ENCODE results near the gene IDH3B.
"Not testable (repeated sequence)": the region's sequence is repeated elsewhere in the genome, so short reads cannot be mapped to it uniquely, and the experiment has no call there.

Gene IDH3B

DNA sequence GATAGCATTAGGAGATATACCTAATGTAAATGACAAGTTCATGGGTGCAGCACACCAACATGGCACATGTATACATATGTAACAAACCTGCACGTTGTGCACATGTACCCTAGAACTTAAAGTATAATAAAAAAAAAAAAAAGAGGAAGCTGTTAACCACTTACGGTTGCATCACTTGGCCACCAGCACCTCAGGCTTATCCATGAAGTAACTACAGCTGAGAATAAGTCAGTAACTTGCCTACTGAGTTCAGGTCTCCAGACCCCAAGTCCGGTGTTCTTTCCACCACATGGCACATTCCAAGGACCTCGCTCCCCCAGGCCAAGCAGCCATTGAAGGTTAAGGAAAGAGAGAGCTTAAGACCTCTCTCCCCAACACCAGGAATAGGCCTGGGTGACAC is 20.8 kb upstream of the IDH3B start:
- H3K27ac ChIP-seq (ENCODE audit: low read length); H3K4me1 ChIP-seq (ENCODE audit: control insufficient read depth, insufficient read depth, low read length); H3K4me3 ChIP-seq (ENCODE audit: low read length); DNase-seq (ENCODE audit: low read depth, low spot score); H3K27me3 ChIP-seq (ENCODE audit: control insufficient read depth, insufficient read depth, low read length); H3K9me3 ChIP-seq (ENCODE audit: control insufficient read depth, insufficient read depth, low read length); H3K36me3 ChIP-seq (ENCODE audit: control insufficient read depth, insufficient read depth, low read length): not testable (repeated sequence)
- WGBS (ENCODE audit: insufficient coverage, insufficient read length), result no CpG with 5 or more reads among the region's 4 CpGs

DNA sequence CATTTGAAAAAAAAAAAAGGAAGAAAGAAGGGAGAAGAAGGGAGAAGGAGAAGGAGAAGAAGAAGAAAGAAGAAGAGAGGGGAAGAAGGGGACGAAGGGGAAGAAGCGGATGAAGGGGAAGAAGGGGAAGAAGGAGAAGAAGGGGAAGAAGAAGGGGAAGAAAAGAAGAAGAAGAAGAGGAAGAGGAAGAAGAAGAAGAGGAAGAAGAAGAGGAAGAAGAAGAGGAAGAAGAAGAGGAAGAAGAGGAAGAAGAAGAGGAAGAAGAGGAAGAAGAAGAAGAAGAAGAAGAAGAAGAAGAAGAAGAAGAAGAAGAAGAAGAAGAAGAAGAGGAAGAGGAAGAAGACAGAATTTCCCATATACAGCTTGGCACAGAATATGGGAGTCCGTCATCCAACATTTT is 18.0 kb upstream of the IDH3B start:
- not testable (repeated sequence) for DNase-seq (ENCODE audit: low read depth, low spot score); H3K4me1 ChIP-seq (ENCODE audit: control insufficient read depth, insufficient read depth, low read length); H3K4me3 ChIP-seq (ENCODE audit: low read length); H3K9me3 ChIP-seq (ENCODE audit: control insufficient read depth, insufficient read depth, low read length); H3K36me3 ChIP-seq (ENCODE audit: control insufficient read depth, insufficient read depth, low read length); H3K27me3 ChIP-seq (ENCODE audit: control insufficient read depth, insufficient read depth, low read length); H3K27ac ChIP-seq (ENCODE audit: low read length)
- WGBS (ENCODE audit: insufficient coverage, insufficient read length), result 100% methylated on average over 2 of the region's 3 CpGs

DNA sequence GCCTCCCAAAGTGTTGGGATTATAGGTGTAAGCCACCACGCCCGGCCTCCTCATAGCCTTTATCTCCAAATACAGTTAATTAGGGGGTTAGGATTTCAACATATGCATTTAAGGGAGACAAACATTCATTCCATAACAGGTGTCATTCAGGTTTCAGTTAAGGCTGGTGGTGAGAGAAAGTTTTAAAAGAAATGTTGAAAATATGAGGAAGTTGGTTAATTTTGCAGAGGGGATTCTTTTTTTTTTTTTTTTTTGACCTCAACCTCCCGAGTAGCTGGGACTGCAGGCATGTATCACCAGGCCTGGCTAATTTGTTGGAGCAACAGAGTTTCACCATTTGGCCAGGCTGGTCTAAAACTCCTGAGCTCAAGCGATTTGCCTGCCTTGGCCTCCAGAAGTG is 16.0 kb upstream of the IDH3B start:
- no peak for DNase-seq (ENCODE audit: low read depth, low spot score)

DNA sequence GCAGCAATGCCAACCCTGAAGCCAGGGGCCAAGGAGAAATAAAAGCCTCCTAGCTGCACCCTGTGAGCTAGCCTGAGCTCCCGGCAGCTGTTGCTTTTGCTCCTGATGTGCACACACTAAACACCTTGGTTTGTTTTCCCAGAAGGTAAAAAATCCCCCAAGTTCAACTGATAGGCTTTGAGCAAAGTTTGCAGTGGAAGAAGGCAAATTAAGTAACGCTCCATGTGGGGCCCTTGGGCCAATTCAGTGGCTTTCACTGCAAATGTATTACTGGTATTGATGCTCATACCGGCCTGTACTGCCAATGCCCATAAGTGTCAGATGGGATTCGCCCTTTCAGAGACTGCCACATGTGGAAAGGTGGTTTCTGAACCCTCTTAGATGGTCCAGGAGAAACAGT is 9.4 kb upstream of the IDH3B start:
- no peak for DNase-seq (ENCODE audit: low read depth, low spot score)
- WGBS (ENCODE audit: insufficient coverage, insufficient read length), result no CpG with 5 or more reads among the region's 4 CpGs

More for the DNA sequence above, 16.0 kb upstream of the IDH3B start:
- H3K4me3 ChIP-seq (ENCODE audit: low read length), result no peak overlapping the region
- no CpG with 5 or more reads among the region's 4 CpGs for WGBS (ENCODE audit: insufficient coverage, insufficient read length)
- no peak overlapping the region for H3K27ac ChIP-seq (ENCODE audit: low read length)
- no peaks in the 10 kb centered on the region for H3K27me3 ChIP-seq (ENCODE audit: control insufficient read depth, insufficient read depth, low read length)
- no peaks in the 10 kb centered on the region for H3K4me1 ChIP-seq (ENCODE audit: control insufficient read depth, insufficient read depth, low read length)
- no peaks in the 10 kb centered on the region for H3K36me3 ChIP-seq (ENCODE audit: control insufficient read depth, insufficient read depth, low read length)
- no peaks in the 10 kb centered on the region for H3K9me3 ChIP-seq (ENCODE audit: control insufficient read depth, insufficient read depth, low read length)

DNA sequence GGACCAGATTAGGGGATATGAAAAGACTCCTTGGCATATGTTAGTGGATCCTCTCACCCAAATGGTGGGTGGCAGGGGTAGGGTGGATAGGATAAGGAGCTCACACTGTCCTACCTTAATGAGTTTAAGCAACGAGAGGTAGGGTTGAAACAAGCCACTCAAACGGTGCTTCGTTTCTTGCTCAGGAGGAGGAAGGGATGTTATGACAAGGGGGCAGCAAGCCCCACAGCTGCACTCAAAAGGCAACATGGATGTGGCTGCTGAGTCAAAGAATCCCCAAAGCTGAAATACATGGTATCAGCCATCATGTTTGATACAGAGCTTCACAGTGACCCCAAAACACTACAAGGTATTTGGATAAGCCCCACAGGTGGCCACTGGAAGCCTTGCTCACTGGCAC is 8.4 kb upstream of the IDH3B start:
- H3K27ac ChIP-seq (ENCODE audit: low read length), result no peak overlapping the region
- peaks cover 2% of the 10 kb centered on the region; the same call in 1 of the 2 replicates for H3K27me3 ChIP-seq (ENCODE audit: control insufficient read depth, insufficient read depth, low read length)
- no peaks in the 10 kb centered on the region for H3K9me3 ChIP-seq (ENCODE audit: control insufficient read depth, insufficient read depth, low read length)
- no peak for DNase-seq (ENCODE audit: low read depth, low spot score)
- H3K4me1 ChIP-seq (ENCODE audit: control insufficient read depth, insufficient read depth, low read length), result no peaks in the 10 kb centered on the region
- H3K36me3 ChIP-seq (ENCODE audit: control insufficient read depth, insufficient read depth, low read length), result no peaks in the 10 kb centered on the region
- H3K4me3 ChIP-seq (ENCODE audit: low read length), result no peak overlapping the region
- WGBS (ENCODE audit: insufficient coverage, insufficient read length), result no CpG with 5 or more reads among the region's 3 CpGs

More for the DNA sequence above, 9.4 kb upstream of the IDH3B start:
- Histone ChIP-seq H3K4me3 (ENCODE audit: low read length) (no peak overlapping the region), H3K4me1 (ENCODE audit: control insufficient read depth, insufficient read depth, low read length) (no peaks in the 10 kb centered on the region), H3K36me3 (ENCODE audit: control insufficient read depth, insufficient read depth, low read length) (no peaks in the 10 kb centered on the region), H3K27me3 (ENCODE audit: control insufficient read depth, insufficient read depth, low read length) (peaks cover 2% of the 10 kb centered on the region; the same call in 1 of the 2 replicates), H3K9me3 (ENCODE audit: control insufficient read depth, insufficient read depth, low read length) (no peaks in the 10 kb centered on the region), H3K27ac (ENCODE audit: low read length) (no peak overlapping the region)

DNA sequence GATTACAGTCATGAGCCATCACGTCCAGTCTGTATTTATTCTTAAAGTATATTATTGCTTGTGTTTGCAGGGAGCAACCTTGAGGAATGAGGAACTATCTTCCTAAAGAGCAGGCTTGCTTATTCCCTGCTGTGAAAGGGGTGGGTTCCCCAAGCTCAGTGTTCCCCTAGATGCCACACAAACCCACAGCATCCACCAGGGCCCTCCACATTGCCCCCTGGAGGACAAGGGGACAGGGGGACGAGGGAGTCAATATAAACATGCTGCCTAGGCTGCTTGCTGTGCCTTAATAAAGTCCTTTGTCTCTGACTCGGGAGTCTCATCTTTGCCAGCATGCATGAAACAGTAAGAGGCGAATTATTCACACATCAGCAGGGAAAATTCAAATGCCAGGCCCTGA is 8.0 kb upstream of the IDH3B start:
- H3K27me3 ChIP-seq (ENCODE audit: control insufficient read depth, insufficient read depth, low read length), result peaks cover 2% of the 10 kb centered on the region; the same call in 1 of the 2 replicates
- no peak for DNase-seq (ENCODE audit: low read depth, low spot score)
- H3K27ac ChIP-seq (ENCODE audit: low read length), result no peak overlapping the region
- H3K4me3 ChIP-seq (ENCODE audit: low read length), result no peak overlapping the region
- H3K9me3 ChIP-seq (ENCODE audit: control insufficient read depth, insufficient read depth, low read length), result no peaks in the 10 kb centered on the region
- no peaks in the 10 kb centered on the region for H3K36me3 ChIP-seq (ENCODE audit: control insufficient read depth, insufficient read depth, low read length)
- no CpG with 5 or more reads among the region's 4 CpGs for WGBS (ENCODE audit: insufficient coverage, insufficient read length)
- no peaks in the 10 kb centered on the region for H3K4me1 ChIP-seq (ENCODE audit: control insufficient read depth, insufficient read depth, low read length)

DNA sequence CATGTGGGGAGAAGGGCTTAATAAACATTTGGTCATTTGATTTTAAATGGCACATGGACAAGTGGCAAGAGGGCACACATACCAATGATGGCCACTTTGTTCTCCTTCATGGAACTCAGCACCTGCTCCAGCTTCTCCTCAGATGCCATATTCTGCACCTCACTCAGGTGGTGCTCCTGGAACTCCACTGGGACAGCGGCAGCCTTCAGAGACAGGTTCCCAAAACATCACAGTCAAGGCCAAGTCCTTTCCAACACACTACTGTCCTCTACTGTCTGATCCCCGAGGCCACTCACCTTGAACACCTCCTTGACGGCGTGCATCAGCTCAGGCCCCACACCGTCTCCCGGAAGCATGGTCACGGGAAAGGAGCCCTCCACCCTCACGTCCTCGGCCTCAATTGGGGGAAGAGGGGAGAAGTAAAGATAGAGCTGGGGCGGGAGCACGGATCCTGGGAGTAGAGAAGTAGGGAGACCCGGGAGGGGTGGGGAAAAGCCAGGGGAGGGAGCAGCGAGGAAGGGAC is 591 bp downstream of the IDH3B start:
- Histone ChIP-seq H3K4me3 (ENCODE audit: low read length) (peak overlapping the region; percentile 80), H3K27me3 (ENCODE audit: control insufficient read depth, insufficient read depth, low read length) (no peaks in the 10 kb centered on the region), H3K9me3 (ENCODE audit: control insufficient read depth, insufficient read depth, low read length) (no peaks in the 10 kb centered on the region), H3K36me3 (ENCODE audit: control insufficient read depth, insufficient read depth, low read length) (peaks cover 24% of the 10 kb centered on the region), H3K27ac (ENCODE audit: low read length) (no peak overlapping the region), H3K4me1 (ENCODE audit: control insufficient read depth, insufficient read depth, low read length) (no peaks in the 10 kb centered on the region; the same call in 1 of the 2 replicates)
- no CpG with 5 or more reads among the region's 13 CpGs for WGBS (ENCODE audit: insufficient coverage, insufficient read length)
- DNase-seq (ENCODE audit: low read depth, low spot score), result no peak

DNA sequence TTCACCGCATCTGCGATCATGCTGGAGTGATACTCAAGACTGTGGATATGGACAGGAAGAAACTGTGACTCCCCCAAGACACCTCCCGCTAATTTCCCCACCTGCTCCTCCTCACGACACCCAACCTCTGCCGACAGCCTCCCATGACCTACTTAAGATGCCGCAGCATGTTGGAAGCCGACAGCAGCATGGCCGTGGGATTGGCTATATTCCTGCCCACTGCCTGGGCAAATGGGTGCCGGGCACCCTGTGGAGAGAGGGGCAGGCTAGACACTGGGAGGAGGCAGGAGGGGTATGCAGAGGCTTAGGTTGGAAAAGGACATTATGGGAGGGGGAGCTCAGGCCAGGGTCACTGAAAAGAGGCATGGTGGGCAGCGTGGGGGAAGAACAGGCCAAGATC is 4.5 kb downstream of the IDH3B start:
- DNase-seq (ENCODE audit: low read depth, low spot score), result no peak
- Histone ChIP-seq H3K36me3 (ENCODE audit: control insufficient read depth, insufficient read depth, low read length) (peaks cover 54% of the 10 kb centered on the region), H3K4me3 (ENCODE audit: low read length) (no peak overlapping the region), H3K27ac (ENCODE audit: low read length) (no peak overlapping the region), H3K27me3 (ENCODE audit: control insufficient read depth, insufficient read depth, low read length) (no peaks in the 10 kb centered on the region), H3K9me3 (ENCODE audit: control insufficient read depth, insufficient read depth, low read length) (no peaks in the 10 kb centered on the region), H3K4me1 (ENCODE audit: control insufficient read depth, insufficient read depth, low read length) (no peaks in the 10 kb centered on the region; the same call in 1 of the 2 replicates)
- WGBS (ENCODE audit: insufficient coverage, insufficient read length), result no CpG with 5 or more reads among the region's 10 CpGs

DNA sequence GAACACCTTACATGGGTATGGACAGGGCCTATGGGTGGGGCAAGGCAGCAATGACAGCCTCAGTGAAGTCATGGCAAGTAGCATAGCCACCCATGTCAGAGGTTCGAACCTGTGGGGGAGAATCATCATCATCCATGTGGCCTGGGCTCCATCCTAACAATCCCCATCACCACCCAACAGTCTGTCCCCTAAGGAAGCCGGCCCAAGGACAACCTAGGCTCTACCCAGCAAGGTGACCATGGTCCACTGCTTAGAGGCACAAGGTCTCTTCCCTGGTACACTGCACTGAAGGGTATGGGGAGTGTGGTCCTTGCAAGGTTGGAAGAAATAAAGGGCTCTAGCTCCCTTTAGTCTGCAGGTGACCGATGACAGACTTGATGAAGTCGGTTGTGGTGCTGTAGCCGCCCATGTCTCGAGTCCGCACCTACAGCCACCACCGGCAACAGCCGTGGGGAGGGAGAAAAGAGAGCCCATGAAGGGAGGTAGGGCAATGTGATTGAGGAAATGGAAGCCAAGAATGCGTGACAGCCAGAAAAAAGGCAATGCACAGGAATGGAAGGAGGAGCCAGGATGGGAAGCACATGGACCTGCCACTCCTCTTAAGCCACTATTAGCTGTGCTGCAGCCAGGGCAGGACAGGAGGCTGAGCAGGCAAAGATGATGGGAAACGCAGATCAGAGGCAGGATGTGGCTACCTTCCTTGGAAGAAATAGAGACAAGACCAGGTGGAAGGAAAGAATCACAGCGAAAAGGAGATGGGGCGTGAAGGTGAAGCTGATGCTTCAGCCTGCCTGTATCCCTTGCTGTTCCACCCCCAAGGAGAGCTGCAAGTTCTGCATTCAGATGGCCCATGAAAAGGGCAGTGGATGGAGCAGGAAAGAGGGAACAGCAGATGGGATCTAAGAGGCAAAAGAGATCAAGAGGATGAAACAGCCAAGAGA is 5.3 kb downstream of the IDH3B start:
- Histone ChIP-seq H3K27me3 (ENCODE audit: control insufficient read depth, insufficient read depth, low read length) (no peaks in the 10 kb centered on the region), H3K9me3 (ENCODE audit: control insufficient read depth, insufficient read depth, low read length) (no peaks in the 10 kb centered on the region), H3K36me3 (ENCODE audit: control insufficient read depth, insufficient read depth, low read length) (peaks cover 60% of the 10 kb centered on the region), H3K4me3 (ENCODE audit: low read length) (no peak overlapping the region), H3K27ac (ENCODE audit: low read length) (no peak overlapping the region), H3K4me1 (ENCODE audit: control insufficient read depth, insufficient read depth, low read length) (no peaks in the 10 kb centered on the region)
- DNase-seq (ENCODE audit: low read depth, low spot score), result no peak
- WGBS (ENCODE audit: insufficient coverage, insufficient read length), result no CpG with 5 or more reads among the region's 13 CpGs

DNA sequence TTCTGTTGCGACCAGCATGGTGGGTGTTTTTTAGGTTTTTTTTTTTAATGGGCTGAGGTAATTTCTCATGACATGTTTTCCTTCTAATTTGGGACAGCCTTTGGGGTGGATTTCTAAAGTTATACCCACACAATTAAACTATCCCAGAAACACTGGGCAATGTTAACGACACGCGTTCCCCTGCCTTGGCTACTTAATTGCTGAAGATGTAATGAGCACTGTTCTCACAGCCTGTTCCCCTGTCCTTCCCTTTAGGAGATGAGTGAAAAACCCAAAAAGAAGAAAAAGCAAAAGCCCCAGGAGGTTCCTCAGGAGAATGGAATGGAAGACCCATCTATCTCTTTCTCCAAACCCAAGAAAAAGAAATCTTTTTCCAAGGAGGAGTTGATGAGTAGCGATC is 6.3 kb downstream of the IDH3B start:
- Histone ChIP-seq H3K27me3 (ENCODE audit: control insufficient read depth, insufficient read depth, low read length) (no peaks in the 10 kb centered on the region), H3K9me3 (ENCODE audit: control insufficient read depth, insufficient read depth, low read length) (no peaks in the 10 kb centered on the region), H3K4me3 (ENCODE audit: low read length) (no peak overlapping the region), H3K27ac (ENCODE audit: low read length) (no peak overlapping the region), H3K4me1 (ENCODE audit: control insufficient read depth, insufficient read depth, low read length) (no peaks in the 10 kb centered on the region), H3K36me3 (ENCODE audit: control insufficient read depth, insufficient read depth, low read length) (peaks cover 63% of the 10 kb centered on the region)
- WGBS (ENCODE audit: insufficient coverage, insufficient read length), result no CpG with 5 or more reads among the region's 5 CpGs
- DNase-seq (ENCODE audit: low read depth, low spot score), result no peak
